PC-9 (cell line): ENCODE measurements around the gene WDR83. TPM values are rescaled to one million over a fixed set of nuclear protein-coding genes. Genes with fewer than 3 reads are reported as not detected.
A peak's percentile ranks its signal among the peaks of the same experiment; 100 is the strongest.

Source experiments
- BruUV-seq: library from RNA; stranded (reverse); fragments of 400-500 nt; replicated peaks from 2 replicates; lab custom pipeline; 2021; lab: Mats Ljungman, UMichigan
- CTCF ChIA-PET: fragments of 300-600 bp; sonication (Branson Sonifier 250); formaldehyde crosslinking; loops from one replicate; lab custom pipeline; 2022; ENCODE audit warnings: antibody characterized with exemption; lab: Charles Lee
- POLR2A ChIA-PET: fragments of 300-600 bp; sonication (Branson Sonifier 250); formaldehyde crosslinking; loops from one replicate; lab custom pipeline; 2022; ENCODE audit warnings: antibody characterized with exemption; ENCODE audit not compliant: unreplicated experiment; lab: Charles Lee
- DNase-seq, 2 experiments: peaks; one replicate each; pipeline versions ENCODE4 v3.0.0 to v3.0.0-alpha.2; 2015 to 2022; ENCODE audit warnings: mixed read lengths in 1 of 2
- H2AFZ ChIP-seq: fragments of 200-600 bp; sonication (generic); 2 replicates; pipeline ENCODE4 v1.8.1; 2017; ENCODE audit warnings: antibody characterized with exemption
- H3F3A ChIP-seq: fragments of 200-600 bp; sonication (generic); 2 replicates; pipeline ENCODE4 v1.8.1; 2017; ENCODE audit warnings: antibody characterized with exemption, mild to moderate bottlenecking, low read depth; ENCODE audit not compliant: insufficient read depth
- H3K27ac ChIP-seq: fragments of 200-600 bp; sonication (generic); 2 replicates; pipeline ENCODE4 v1.6.1; 2016; ENCODE audit warnings: mixed run types
- H3K27me3 ChIP-seq: fragments of 200-600 bp; sonication (generic); 2 replicates; pipeline ENCODE4 v1.6.1; 2016; ENCODE audit warnings: low read depth, mixed run types; ENCODE audit not compliant: insufficient read depth
- H3K36me3 ChIP-seq: fragments of 200-600 bp; sonication (generic); 2 replicates; pipeline ENCODE4 v1.6.1; 2016; ENCODE audit warnings: low read depth, mixed run types
- H3K4me1 ChIP-seq: fragments of 200-600 bp; sonication (generic); replicated peaks from 2 replicates; pipeline ENCODE4 v1.6.1; 2016; ENCODE audit warnings: mixed run types; ENCODE audit not compliant: insufficient read depth
- H3K4me2 ChIP-seq: fragments of 200-600 bp; sonication (generic); 2 replicates; pipeline ENCODE4 v1.6.1; 2017; ENCODE audit warnings: mixed run types
- H3K4me3 ChIP-seq: fragments of 200-600 bp; sonication (generic); 2 replicates; pipeline ENCODE4 v1.6.1; 2016; ENCODE audit warnings: mixed run types
- H3K79me2 ChIP-seq: fragments of 200-600 bp; sonication (generic); 2 replicates; pipeline ENCODE4 v1.6.1; 2017; ENCODE audit warnings: low read depth, mixed run types
- H3K9me2 ChIP-seq: fragments of 200-600 bp; sonication (generic); 2 replicates; pipeline ENCODE4 v1.8.1; 2017; ENCODE audit warnings: mild to moderate bottlenecking; ENCODE audit not compliant: insufficient read depth
- H3K9me3 ChIP-seq: fragments of 200-600 bp; sonication (generic); 2 replicates; pipeline ENCODE4 v1.8.1; 2016; ENCODE audit warnings: low read depth; ENCODE audit not compliant: insufficient read depth
- H4K20me1 ChIP-seq: fragments of 200-600 bp; sonication (generic); 2 replicates; pipeline ENCODE4 v1.8.1; 2017; ENCODE audit not compliant: insufficient read depth
- CTCF ChIP-seq: fragments of 200-600 bp; sonication (generic); conservative IDR thresholded peaks from 2 replicates; pipeline ENCODE4 v1.6.1; 2017; ENCODE audit warnings: mixed run types, antibody characterized with exemption, mild to moderate bottlenecking, moderate library complexity
- EZH2 ChIP-seq: fragments of 200-600 bp; sonication (generic); IDR thresholded peaks from 2 replicates; pipeline ENCODE4 v1.8.0; 2017; ENCODE audit warnings: antibody characterized with exemption, low read depth
- intact Hi-C: fragments of 100-400 bp; cut with micrococcal nuclease; formaldehyde crosslinking; loops from one replicate; pipeline ENCODE4 v1.10.0; 2022; ENCODE audit not compliant: unreplicated experiment
- total RNA-seq: library from RNA; stranded (reverse); gene quantifications from 2 replicates; pipeline ENCODE4 v1.2.3, GENCODE V29; 2021

Gene WDR83
- total RNA-seq, 1 experiment from 2014 or later: 12.9 TPM

- Histone ChIP-seq H3K4me2 (no peak overlapping the region), H3K9me3 (no peaks in the 10 kb centered on the region), H3K27me3 (no peaks in the 10 kb centered on the region), H3K9me2 (no peaks in the 10 kb centered on the region), H2AFZ (no peak overlapping the region), H3K4me3 (no peak overlapping the region), H3K36me3 (no peaks in the 10 kb centered on the region), H3F3A (no peaks in the 10 kb centered on the region; the same call in 1 of the 2 replicates), H3K4me1 (no peaks in the 10 kb centered on the region), H3K79me2 (no peaks in the 10 kb centered on the region), H3K27ac (no peak overlapping the region), H4K20me1 (no peaks in the 10 kb centered on the region)
- peak in 1 of 2 experiments; percentile 29 for DNase-seq
- ChIA-PET CTCF (no interaction called here), POLR2A (no interaction called here)
- TF ChIP-seq EZH2 (no peak), CTCF (no peak)
- intact Hi-C loops: no loop called here
- no TSS peak for BruUV-seq
Measured at GRCh38 chr19:12646551-12646950, 20.1 kb upstream of the WDR83 start.

- POLR2A ChIA-PET: no interaction called here
- no peaks in the 10 kb centered on the region for H3K9me2 ChIP-seq
- H3K4me3 ChIP-seq: no peak overlapping the region
Measured at GRCh38 chr19:12647047-12647446, 19.6 kb upstream of the WDR83 start.

GRCh38 chr19:12647490-12648071, 19.0 kb upstream of the WDR83 start:
- no peaks in the 10 kb centered on the region for H3K9me3 ChIP-seq
- peak in 1 of 2 experiments; percentile 13 for DNase-seq
- H3K4me1 ChIP-seq: no peaks in the 10 kb centered on the region
- no peaks in the 10 kb centered on the region; the same call in 1 of the 2 replicates for H3F3A ChIP-seq
- no peaks in the 10 kb centered on the region for H3K27me3 ChIP-seq
- H3K79me2 ChIP-seq: no peaks in the 10 kb centered on the region
- no TSS peak for BruUV-seq
- H2AFZ ChIP-seq: no peak overlapping the region
- H3K9me2 ChIP-seq: no peaks in the 10 kb centered on the region
- H3K36me3 ChIP-seq: no peaks in the 10 kb centered on the region
- no peak overlapping the region for H3K27ac ChIP-seq
- ChIA-PET CTCF (no interaction called here), POLR2A (no interaction called here)
- no peak overlapping the region for H3K4me3 ChIP-seq
- no peaks in the 10 kb centered on the region for H4K20me1 ChIP-seq
- TF ChIP-seq EZH2 (no peak), CTCF (no peak)
- no peak overlapping the region for H3K4me2 ChIP-seq
- intact Hi-C loops: no loop called here

More at GRCh38 chr19:12647047-12647446, 19.6 kb upstream of the WDR83 start:
- H3K9me3 ChIP-seq: no peaks in the 10 kb centered on the region
- H3K79me2 ChIP-seq: no peaks in the 10 kb centered on the region
- no peak for DNase-seq
- CTCF ChIA-PET: no interaction called here
- H3K4me2 ChIP-seq: no peak overlapping the region
- no peaks in the 10 kb centered on the region for H3K36me3 ChIP-seq
- no peak overlapping the region for H3K27ac ChIP-seq
- H3K4me1 ChIP-seq: no peaks in the 10 kb centered on the region
- no peak overlapping the region for H2AFZ ChIP-seq
- H4K20me1 ChIP-seq: no peaks in the 10 kb centered on the region
- TF ChIP-seq EZH2 (no peak), CTCF (no peak)
- no peaks in the 10 kb centered on the region; the same call in 1 of the 2 replicates for H3F3A ChIP-seq
- no peaks in the 10 kb centered on the region for H3K27me3 ChIP-seq
- no TSS peak for BruUV-seq
- intact Hi-C loops: no loop called here
